Suprapubic skin (tissue), 4 donors: ENCODE measurements around the gene AKAP13.
A peak's percentile ranks its signal among the peaks of the same experiment; 100 is the strongest.

Experiments
- EP300 ChIP-seq: sonication (generic); formaldehyde crosslinking; IDR thresholded peaks from one replicate; pipeline ENCODE4 v1.6.1; 2017; ENCODE audit warnings: antibody characterized with exemption
- POLR2A ChIP-seq, 2 donors: fragments of 450-650 bp; IDR thresholded peaks; one replicate each; pipeline ENCODE4 v1.6.1; 2017; ENCODE audit warnings: antibody characterized with exemption in 2 of 2, mild to moderate bottlenecking in 2 of 2, moderate library complexity in 2 of 2
- POLR2AphosphoS5 ChIP-seq, 3 donors: sonication (generic); formaldehyde crosslinking; IDR thresholded peaks; one replicate each; pipeline ENCODE4 v1.6.1; 2017; ENCODE audit warnings: antibody characterized with exemption in 3 of 3
- TF ChIP-seq, protein P1 (sequence below), 2 donors: fragments of 200-600 bp in 1 of 2; fragments of 450-650 bp in 1 of 2; sonication (generic) in 1 of 2; IDR thresholded peaks; one replicate each; pipeline ENCODE4 v1.5.1; 2016 to 2019; ENCODE audit warnings: antibody characterized with exemption in 2 of 2, mild to moderate bottlenecking in 1 of 2, moderate library complexity in 1 of 2

DNA sequence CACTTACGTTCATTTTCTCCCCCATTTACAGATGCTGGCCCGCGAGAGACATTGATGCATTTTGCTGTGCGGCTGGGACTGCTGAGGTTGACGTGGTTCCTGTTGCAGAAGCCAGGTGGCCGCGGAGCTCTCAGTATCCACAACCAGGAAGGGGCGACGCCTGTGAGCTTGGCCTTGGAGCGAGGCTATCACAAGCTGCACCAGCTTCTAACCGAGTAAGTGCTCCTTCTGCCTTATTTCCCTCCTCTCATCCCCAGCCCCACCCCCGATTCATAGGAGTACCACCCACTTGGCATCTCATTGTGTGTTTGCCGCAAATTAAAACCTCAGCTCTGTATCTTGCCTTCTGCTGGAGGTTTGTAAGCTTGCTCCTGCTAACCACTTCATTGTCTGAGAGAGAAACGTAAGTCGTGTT lies 163.3 kb downstream of the AKAP13 start:
- TF ChIP-seq, protein P1, sequence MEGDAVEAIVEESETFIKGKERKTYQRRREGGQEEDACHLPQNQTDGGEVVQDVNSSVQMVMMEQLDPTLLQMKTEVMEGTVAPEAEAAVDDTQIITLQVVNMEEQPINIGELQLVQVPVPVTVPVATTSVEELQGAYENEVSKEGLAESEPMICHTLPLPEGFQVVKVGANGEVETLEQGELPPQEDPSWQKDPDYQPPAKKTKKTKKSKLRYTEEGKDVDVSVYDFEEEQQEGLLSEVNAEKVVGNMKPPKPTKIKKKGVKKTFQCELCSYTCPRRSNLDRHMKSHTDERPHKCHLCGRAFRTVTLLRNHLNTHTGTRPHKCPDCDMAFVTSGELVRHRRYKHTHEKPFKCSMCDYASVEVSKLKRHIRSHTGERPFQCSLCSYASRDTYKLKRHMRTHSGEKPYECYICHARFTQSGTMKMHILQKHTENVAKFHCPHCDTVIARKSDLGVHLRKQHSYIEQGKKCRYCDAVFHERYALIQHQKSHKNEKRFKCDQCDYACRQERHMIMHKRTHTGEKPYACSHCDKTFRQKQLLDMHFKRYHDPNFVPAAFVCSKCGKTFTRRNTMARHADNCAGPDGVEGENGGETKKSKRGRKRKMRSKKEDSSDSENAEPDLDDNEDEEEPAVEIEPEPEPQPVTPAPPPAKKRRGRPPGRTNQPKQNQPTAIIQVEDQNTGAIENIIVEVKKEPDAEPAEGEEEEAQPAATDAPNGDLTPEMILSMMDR (IDR thresholded peaks at IDR 0.05), result no peak
- TF ChIP-seq POLR2A (IDR thresholded peaks at IDR 0.05) (peak in 1 of 2 donors; percentile 37), POLR2AphosphoS5 (IDR thresholded peaks at IDR 0.05) (no peak), EP300 (no peak)
